Measurements from ENCODE around the gene LRBA.

The LRBA gene

GRCh38 chr4:150318971-150319370 lies 696.1 kb downstream of the LRBA start:
- no peak for DNase-seq (ENCODE audit: low read depth)

DNA sequence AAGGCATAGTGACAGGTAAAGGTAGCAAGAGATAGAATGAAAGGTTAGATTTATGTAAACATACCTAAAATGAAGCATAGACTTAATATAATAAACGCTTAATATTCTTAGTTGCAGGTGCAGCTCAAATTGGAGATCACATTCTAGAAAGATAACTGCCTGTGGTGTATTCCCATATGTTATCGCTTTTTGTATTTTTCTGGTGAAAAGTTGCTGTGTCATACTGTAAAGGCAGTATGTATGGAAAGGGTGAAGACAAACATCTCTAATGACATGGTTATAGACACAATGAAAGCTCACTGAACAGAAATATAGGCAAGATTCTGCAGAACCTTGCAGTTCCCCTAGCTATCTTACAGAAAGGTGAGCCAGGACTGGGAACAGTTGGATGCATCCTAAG lies 696.6 kb downstream of the LRBA start:
- no peak for DNase-seq (ENCODE audit: low read depth)

DNA sequence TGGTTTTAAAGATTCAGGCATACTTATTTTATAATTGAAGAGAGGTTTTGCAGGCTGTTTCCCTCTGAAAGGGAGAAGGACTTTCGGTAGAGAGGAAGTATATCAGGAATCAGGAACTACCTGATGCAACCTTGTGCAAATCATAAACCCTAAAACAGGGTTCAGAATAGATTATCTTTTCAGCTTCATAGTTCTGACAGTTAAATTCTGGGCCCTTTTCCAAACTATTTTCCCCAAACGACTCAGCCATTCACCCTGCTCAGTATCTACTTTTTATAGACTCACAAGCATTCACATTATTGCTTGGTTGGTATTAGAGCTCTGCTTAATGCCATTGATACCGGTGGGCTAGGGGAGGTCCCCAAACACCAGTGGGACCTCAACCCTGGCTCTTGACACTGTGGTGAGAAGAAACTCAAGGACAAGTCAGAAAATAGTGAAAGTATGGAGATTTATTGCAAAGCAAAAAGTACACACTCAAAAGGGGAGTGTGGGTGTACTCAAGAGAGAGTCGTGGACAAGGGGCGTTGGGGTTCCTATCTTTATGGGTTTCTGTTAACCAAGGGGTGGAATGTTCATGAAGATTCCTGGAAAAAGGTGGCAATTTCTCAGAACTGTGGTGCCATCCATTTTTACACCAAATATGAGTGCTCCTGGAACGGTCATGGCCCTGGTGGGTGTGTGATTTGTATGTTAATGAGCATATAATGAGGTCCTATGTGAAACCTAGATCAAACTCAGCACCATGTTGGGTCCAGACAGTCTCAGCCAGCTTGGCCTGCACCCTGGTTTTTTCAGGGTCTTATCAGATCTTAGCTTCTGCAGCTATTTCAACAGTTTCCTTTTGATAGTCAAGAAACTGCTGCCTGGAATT lies 698.5 kb downstream of the LRBA start:
- no peak for DNase-seq (ENCODE audit: low read depth)

DNA sequence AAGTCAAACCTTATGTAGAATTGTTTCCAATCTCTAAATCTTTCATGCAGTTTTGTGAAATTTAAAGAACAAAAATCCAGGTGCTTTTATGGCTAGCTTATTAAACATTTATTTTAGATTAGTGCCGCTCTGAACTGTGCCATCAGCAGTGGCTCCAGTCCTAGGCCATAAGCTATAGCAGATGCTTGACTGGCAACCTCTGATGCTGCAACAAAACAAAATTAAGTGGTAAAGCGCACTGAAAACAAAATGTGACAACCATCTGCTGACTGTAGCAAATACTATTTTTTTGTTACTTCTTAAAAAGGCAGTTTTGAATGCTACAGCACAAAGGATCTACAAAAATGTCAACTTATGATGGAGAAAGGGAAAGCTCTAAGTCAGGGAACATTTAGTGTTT lies 699.4 kb downstream of the LRBA start:
- no peak for DNase-seq (ENCODE audit: low read depth)

- no peak for DNase-seq (ENCODE audit: low read depth)
Observed at GRCh38 chr4:150315175-150315574, 699.9 kb downstream of the LRBA start.

- DNase-seq (ENCODE audit: low read depth): no peak
Observed at GRCh38 chr4:150314031-150314430, 701.1 kb downstream of the LRBA start.

- no peak for DNase-seq (ENCODE audit: low read depth)
Observed at GRCh38 chr4:150310159-150310895, 704.8 kb downstream of the LRBA start.

DNA sequence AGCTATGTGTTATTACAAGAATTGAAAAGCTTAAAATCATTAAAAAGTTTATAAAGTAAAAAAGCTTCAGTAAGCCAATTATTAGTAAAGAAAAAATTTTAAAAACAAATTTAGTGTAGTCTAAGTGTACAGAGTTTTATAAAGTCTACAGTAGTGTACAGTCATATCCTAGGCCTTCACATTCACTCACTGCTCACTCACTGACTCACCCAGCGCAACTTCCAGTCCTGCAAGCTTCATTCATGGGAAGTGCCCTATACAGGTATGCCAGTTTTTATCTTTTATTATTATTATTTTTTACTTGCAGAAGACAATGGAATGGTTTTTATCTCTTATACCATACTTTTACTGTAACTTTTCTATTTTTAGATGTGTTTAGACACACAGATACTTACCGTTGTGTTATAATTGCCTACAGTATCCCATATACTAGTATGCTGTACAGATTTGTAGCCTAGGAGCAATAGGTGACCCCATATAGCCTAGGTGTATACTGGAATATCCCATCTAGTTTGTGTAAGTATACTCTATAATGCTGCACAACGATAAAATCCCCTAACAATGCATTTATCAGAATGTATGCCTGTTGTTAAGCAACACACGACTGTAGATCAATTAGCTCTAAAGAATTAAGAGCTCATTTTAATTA lies 706.1 kb downstream of the LRBA start:
- no peak for DNase-seq (ENCODE audit: low read depth)

DNA sequence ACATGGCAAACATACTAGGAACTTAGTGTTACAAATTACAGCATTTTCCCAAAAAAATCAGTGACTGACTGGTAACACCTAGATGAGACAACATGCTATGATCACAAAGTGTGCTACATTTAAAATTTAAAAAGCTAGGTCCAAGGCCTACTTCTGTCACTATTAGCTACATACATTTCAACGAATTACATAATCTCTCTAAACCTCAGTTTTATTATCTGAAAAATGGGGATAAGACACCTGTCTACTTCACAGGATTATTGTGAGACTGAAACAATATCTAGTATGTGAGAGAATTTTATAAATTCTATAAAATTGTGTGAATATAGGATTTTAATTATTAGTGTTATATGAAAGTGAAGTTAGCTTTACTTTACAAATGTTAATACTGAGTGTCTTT lies 708.4 kb downstream of the LRBA start:
- no peak for DNase-seq (ENCODE audit: low read depth)

GRCh38 chr4:150305995-150306394 lies 709.1 kb downstream of the LRBA start:
- no peak for DNase-seq (ENCODE audit: low read depth)

DNA sequence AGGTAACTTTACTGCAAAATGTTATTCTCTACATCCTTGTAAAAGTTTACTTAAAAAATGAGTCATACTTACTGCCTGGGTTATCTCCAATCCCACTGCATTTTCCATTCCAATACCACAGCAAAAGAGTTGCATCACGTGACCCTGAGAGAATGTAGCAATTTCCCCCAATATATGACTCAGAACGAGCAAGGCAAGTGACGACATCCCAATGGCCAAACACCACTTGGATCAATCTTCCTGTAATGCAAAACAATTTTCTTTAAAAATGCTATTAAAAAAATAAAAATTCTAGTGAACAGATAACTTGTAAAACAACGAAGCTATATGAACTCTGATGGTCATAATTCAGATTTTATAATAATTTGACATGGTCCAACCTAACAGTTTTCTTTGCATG lies 712.5 kb downstream of the LRBA start:
- DNase-seq (ENCODE audit: low read depth): no peak

DNA sequence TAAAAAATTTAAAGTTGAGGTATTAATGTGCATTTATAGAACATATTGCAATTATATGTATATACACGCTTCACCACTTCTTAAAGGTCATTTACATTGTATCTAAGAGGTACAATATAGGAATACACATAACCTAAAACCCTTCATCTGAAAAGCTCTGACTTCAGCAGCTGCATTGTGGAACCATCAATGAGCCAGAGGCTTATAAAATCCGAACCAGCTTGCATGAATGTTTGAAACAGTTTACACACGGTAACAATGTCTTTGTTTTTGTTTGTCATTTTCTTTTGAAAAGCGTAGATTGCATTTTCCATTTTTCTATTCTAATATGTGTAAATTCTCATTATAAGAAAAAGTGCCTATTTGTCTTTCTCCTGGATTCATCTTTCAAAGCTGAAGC lies 715.3 kb downstream of the LRBA start:
- DNase-seq (ENCODE audit: low read depth): no peak

DNA sequence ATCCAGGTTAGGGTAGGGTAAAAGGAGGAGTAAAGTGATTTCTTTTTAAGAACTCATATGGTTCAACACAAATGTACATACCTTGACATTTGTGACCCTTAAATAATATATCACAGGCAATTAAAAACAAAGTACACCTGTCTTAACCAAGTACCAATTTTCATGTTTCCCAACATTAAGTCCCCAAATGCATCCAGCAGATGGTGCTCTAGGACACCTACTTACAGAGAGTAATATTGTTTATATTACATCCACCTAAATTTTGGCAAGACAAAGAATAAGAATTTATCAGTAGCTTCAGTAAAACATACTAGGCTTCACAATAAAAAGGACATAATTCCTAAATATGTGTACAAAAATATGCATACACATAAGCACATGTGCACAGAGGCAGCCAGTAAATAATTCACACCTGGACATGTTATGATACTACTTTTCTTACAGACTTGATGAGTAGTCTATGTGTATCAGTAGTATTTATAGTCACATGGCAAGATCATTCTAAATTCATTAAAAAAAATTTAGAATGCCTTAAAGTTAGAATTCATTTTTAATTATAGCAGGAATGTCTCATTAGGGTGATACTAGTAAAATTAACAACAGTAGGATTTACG lies 717.1 kb downstream of the LRBA start:
- no peak for DNase-seq (ENCODE audit: low read depth)

DNA sequence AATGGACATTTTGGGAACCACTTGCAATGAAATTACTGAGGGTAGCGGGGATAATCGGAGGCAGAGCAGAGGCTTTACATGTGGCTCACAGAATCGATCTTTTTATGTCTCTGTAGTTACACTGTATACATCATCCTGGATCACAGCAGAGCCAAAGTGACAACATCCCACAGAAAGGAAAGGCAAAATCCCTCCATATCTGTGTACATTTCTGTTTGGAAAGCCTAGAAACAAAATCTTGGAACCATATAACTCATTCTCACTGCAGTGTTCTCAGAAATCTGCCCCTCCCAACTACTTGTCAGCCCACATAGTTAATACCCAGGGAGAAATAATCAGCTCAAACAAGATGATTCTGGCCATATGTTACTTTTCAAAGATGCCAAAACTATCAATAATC lies 725.2 kb downstream of the LRBA start:
- no peak for DNase-seq (ENCODE audit: low read depth)

DNA sequence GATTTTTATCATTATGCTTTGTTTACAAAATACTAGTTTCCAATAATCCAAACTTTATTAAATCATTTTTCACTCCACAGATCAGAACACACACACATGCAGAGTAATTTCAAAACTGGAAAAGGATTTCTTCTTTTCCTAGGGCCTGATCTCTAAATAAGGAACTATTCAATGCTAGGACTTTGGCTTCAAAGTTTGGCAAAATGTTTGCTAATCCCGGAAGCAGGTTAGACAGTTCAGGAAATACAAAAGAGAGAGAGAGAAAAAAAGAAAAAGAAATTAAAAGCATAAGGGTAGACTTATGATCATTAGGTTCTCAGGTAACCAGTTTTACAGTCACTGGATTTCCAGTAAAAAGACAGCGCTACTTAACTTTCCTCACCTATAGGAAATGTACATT lies 725.9 kb downstream of the LRBA start:
- DNase-seq (ENCODE audit: low read depth): no peak

DNA sequence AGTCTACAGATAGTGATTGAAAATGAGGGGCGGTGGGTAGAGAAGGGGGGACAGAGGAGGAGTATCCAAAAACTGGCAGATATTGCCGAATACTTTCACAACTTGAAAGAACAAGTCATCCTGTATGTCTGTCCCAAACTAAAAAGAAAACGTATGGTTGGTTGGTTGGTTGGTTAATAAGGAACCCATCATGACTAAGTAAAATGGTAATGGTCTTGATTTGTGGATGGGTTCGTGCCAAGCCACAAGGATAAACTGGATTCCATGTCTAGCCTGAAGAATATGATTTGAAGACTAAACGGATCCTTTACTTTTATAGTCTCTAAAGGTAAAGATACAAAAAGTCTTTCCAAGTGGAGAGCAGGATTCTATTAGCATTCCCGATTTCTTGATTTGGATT lies 728.4 kb downstream of the LRBA start:
- no peak for DNase-seq (ENCODE audit: low read depth)

DNA sequence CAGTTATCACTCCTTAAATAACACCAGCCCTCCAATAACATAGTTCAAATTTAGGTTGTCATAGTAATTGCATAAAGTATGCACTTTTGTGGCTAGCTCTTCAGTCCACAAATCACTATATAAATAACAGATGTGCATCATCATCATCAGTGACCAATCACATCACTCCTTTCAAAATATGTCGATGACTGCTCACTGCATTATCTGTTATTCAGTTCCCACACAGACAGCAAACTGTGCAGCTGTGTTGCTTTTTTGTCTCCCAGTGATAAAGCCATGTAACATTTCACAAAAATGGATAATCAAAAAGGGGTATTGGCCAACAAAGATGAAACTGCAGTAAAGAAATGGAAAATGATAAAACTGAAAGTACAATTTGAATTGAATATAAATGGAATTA lies 731.4 kb downstream of the LRBA start:
- DNase-seq (ENCODE audit: low read depth): no peak

- no peak for DNase-seq (ENCODE audit: low read depth)
Observed at GRCh38 chr4:150280975-150281374, 734.1 kb downstream of the LRBA start.

DNA sequence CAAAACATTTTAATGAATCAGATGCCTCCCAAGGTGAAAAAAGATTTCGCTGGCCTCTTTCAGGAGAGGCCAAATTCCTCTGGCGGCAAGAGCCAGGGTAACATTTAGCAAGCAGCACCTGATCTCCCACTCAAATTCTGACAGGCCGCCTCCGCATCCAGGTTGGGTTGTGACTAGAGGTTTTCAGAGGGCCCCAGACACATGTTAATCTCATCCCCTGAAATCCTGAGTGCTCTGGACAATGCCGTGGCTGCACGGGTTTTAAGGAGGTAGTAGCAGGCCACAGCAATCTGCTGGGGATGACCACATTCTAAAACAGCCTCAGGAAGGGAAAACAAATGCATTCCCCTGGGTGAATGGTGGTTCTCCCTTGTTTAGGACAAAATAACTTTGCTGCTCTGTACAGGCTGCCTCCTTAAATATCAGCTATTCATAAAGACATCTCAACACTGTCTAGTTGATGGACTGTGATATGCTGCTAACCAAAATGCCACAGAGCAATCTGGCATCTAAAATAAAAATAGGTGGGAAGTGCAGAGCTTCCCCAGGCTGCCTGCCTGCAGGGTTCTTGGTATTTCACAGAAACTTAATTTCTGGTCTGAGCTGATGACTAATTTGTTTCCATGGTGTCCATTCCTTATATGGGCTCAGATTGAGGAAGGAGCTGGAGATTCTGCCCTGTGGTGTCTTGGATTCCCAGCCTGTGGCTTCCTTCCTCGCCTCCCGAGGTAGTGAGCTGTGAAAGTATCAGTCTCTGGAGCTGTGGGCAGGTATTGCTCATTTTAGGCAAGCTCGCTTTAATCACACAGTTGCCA lies 734.8 kb downstream of the LRBA start:
- DNase-seq (ENCODE audit: low read depth): no peak

GRCh38 chr4:150278206-150278605 lies 736.9 kb downstream of the LRBA start:
- no peak for DNase-seq (ENCODE audit: low read depth)

GRCh38 chr4:150268444-150268843 lies 746.6 kb downstream of the LRBA start:
- DNase-seq (ENCODE audit: low read depth): no peak

DNA sequence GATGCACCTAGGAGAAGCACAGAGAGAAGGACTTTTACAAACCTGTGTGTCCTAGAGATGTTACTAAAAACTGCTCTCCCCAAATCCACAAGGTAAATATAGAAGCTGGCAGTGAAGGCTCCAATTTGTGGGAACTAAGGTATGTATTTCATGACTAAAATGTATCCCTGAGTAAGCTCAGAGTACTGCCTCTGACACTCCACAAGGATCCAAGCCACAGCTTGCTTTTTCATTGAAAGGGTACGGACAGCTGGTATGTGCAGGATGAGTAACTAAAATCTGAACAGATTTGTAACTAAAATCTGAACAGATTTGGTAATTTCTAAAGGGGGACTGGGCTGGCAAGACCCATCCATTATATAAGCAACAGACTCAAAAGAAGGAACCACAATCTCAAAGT lies 749.3 kb downstream of the LRBA start:
- DNase-seq (ENCODE audit: low read depth): no peak

Data from CMK (cell line).